Thymus (tissue), 11 donors: Measurements from ENCODE around the gene PSPH. TPM values are rescaled to one million over a fixed set of nuclear protein-coding genes. Genes with fewer than 3 reads are reported as not detected.
"Not testable (repeated sequence)": the region's sequence is repeated elsewhere in the genome, so short reads cannot be mapped to it uniquely, and the experiment has no call there.

Experiments
- DNase-seq, 9 donors: peaks; one replicate each; pipeline ENCODE4 v3.0.0-alpha.2; 2013; ENCODE audit warnings: low spot score in 9 of 9, low read depth in 6 of 9, missing footprints in 1 of 9
- H3K27ac ChIP-seq, 2 donors: one replicate each; pipeline ENCODE4 v1.5.1; 2013; ENCODE audit warnings: control low read depth in 1 of 2, low read depth in 1 of 2, low read length in 1 of 2, mild to moderate bottlenecking in 1 of 2, moderate library complexity in 1 of 2
- H3K27me3 ChIP-seq, 2 donors: one replicate each; pipeline ENCODE4 v1.5.1; 2013; ENCODE audit warnings: low read length in 1 of 2; ENCODE audit not compliant: control insufficient read depth in 2 of 2, insufficient read depth in 1 of 2
- H3K36me3 ChIP-seq, 2 donors: one replicate each; pipeline ENCODE4 v1.5.1; 2013; ENCODE audit warnings: low read length in 1 of 2, mild to moderate bottlenecking in 1 of 2, moderate library complexity in 1 of 2; ENCODE audit not compliant: control insufficient read depth in 2 of 2, insufficient read depth in 2 of 2
- H3K4me1 ChIP-seq, 2 donors: one replicate each; pipeline ENCODE4 v1.5.1; 2013; ENCODE audit warnings: low read length in 2 of 2; ENCODE audit not compliant: control insufficient read depth in 2 of 2, insufficient read depth in 2 of 2
- H3K4me3 ChIP-seq, 2 donors: one replicate each; pipeline ENCODE4 v1.5.1; 2013; ENCODE audit warnings: low read length in 2 of 2, control low read depth in 1 of 2, mild to moderate bottlenecking in 1 of 2
- H3K9me3 ChIP-seq, 2 donors: one replicate each; pipeline ENCODE4 v1.5.1; 2013; ENCODE audit warnings: low read length in 1 of 2, mild to moderate bottlenecking in 1 of 2; ENCODE audit not compliant: control insufficient read depth in 2 of 2, insufficient read depth in 1 of 2
- WGBS: extraction: QIAGEN DNeasy Blood & Tissue Kit; methylation state at CpG from one replicate; pipeline ENCODE4 v1.1.7; 2013; 5-methylcytosine and 5-hydroxymethylcytosine counted together
- polyA plus RNA-seq: library from polyadenylated mRNA; stranded (reverse); fragments of 200-250 nt; gene quantifications from one replicate; pipeline ENCODE4 v1.2.3, GENCODE V29; 2013
- total RNA-seq: library from RNA; stranded (reverse); fragments of 120-200 nt; gene quantifications from one replicate; pipeline ENCODE4 v1.2.4, GENCODE V29; 2013
- donor health status: healthy.

PSPH gene
- total and polyA plus RNA-seq, 2 donors = 8.2 to 14.0 TPM

DNA sequence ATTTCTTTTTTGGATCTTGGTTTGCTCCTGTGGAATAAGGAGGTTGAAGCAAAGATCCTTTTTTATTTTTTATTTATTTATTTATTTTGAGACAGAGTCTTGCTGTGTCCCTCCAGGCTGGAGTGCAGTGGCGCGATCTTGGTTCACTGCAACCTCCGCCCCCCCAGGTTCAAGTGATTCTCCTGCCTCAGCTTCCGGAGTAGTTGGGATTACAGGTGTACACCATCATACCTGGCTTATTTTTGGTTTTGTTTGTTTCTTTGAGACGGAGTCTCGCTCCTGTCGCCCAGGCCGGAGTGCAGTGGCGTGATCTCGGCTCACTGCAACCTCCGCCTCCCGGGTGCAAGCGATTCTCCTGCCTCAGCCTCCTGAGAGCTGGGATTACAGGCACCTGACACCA, 15.1 kb upstream of the PSPH start:
- H3K9me3 ChIP-seq, H3K4me1 ChIP-seq, H3K27me3 ChIP-seq, H3K4me3 ChIP-seq, H3K27ac ChIP-seq, DNase-seq: not testable (repeated sequence)
- peaks cover 29 to 41% of the 10 kb centered on the region in 2 donors for H3K36me3 ChIP-seq
- 97% methylated on average over 13 of the region's 13 CpGs for WGBS

DNA sequence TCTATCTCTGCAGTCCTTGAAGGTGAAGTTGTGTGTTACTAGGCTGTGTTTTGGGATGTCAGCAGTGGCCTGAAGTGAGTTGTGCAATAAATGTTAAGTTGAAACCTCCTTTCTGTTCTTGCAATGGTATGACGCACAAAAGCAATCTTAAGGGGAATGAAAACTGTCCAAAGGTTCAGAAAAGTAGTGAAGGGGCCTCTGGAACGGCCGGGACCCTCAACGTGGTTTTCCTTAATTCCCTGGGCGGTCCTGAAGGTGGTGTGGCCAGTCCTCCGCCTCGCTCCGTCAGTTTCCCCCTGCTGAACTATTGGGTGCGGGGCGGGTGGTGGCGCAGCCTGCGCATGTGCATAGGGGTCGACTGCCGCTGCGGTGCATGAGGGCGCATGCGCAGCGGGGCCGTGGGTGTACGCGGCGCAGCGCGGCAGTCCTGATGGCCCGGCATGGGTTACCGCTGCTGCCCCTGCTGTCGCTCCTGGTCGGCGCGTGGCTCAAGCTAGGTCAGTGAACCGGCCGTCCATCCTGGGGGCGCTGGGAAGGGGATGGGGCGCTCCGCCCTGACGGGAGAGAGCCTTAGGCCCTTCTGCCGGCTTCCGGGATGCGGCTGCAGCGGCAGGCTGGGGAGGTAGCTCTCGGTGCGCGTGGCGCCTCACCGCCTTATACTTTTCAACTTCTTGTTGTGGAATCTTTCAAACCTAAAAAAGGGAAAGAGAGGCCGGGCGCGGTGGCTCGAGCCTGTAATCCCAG, 12.8 kb upstream of the PSPH start, which contains the start of gene SUMF2:
SUMF2 (plus strand) TSS at position 405 of the 744 bp plus-strand sequence; CDS start at position 431, 26 bp downstream.
- Histone ChIP-seq H3K9me3 (no peaks in the 10 kb centered on the region), H3K4me1 (peaks cover 4 to 6% of the 10 kb centered on the region in 2 donors), H3K4me3 (peak within 1 kb of the TSS; percentile 89 to 94), H3K27ac (peak within 1 kb of the TSS; percentile 89 to 96), H3K27me3 (no peaks in the 10 kb centered on the region), H3K36me3 (peaks cover 19 to 42% of the 10 kb centered on the region in 2 donors)
- DNase-seq = peak; percentile 75 to 95 (median 89)
- WGBS = 1% methylated on average over 49 of the region's 49 CpGs

DNA sequence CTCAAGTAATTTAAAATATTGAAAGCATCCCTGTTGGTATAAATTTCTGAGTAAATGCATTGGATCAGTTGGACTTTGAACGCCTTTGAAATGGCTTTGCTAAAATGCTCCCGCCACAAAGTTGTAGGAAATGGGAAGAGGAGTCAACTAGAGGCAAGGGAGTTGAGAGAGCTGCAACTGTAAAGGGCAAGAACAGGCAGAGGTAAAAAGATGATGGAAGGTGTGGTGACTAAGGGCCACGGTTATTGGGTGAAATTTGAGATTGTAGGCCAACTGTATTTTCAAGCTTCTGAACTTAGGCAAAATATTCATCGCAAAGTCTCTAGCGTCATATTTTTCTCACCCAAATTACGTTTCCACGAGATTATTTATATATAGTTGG, 12.2 kb upstream of the PSPH start:
- no peak for DNase-seq
- WGBS = 93% methylated on average over 7 of the region's 7 CpGs
- Histone ChIP-seq H3K4me1 (peaks cover 4 to 6% of the 10 kb centered on the region in 2 donors), H3K27ac (peak overlapping the region; percentile 89 to 96), H3K36me3 (peaks cover 13 to 44% of the 10 kb centered on the region in 2 donors), H3K9me3 (no peaks in the 10 kb centered on the region), H3K4me3 (peak overlapping the region; percentile 89 to 94), H3K27me3 (no peaks in the 10 kb centered on the region)

DNA sequence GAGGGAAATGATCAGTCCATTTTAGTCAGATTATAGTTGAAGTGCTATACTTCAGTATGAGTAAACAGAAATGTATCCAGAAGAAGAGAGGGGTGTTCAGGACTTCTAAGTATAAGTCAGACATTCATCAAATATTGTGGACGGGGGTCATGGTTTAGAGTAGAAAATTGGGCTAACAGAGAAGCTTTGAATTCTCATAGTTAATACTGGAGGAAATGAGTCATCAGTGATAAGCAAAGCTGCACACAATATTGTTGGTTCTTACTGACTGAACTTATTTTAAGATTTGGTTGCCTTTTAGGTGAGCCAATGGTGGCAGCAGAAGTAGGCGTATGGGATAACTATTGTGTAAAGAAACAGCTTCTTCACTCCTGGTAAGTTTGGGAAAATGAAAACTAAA, 11.1 kb upstream of the PSPH start:
- no peak for DNase-seq
- Histone ChIP-seq H3K4me1 (peaks cover 4 to 6% of the 10 kb centered on the region in 2 donors), H3K36me3 (peaks cover 17 to 52% of the 10 kb centered on the region in 2 donors), H3K4me3 (no peak overlapping the region), H3K9me3 (no peaks in the 10 kb centered on the region), H3K27me3 (no peaks in the 10 kb centered on the region), H3K27ac (no peak overlapping the region)
- WGBS = 89% methylated on average over 2 of the region's 2 CpGs

DNA sequence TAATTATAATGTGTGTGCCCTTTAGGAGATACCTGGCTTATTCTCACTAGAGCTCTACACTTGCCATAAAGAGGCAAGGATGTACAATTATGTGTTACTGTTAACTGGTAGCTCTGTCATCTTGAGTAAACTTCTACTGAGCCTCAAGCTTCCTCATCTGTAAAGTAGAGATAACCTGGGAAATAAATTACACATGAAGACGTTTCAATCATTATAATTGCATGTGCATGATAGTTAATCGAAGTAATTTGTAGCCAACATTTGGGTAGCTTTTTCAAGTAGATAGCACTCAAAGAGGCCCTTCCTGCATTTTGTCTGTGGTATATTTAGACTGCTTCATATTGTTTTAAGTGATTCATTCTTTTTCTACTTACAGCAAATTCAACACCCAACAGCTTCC, 2.7 kb upstream of the PSPH start:
- 97% methylated on average over 2 of the region's 2 CpGs for WGBS
- Histone ChIP-seq H3K27me3 (no peaks in the 10 kb centered on the region), H3K9me3 (peaks cover 0 to 2% of the 10 kb centered on the region in 2 donors), H3K27ac (no peak overlapping the region), H3K36me3 (peaks cover 22 to 45% of the 10 kb centered on the region in 2 donors), H3K4me1 (peaks cover 10 to 11% of the 10 kb centered on the region in 2 donors), H3K4me3 (no peak overlapping the region)
- DNase-seq = no peak

DNA sequence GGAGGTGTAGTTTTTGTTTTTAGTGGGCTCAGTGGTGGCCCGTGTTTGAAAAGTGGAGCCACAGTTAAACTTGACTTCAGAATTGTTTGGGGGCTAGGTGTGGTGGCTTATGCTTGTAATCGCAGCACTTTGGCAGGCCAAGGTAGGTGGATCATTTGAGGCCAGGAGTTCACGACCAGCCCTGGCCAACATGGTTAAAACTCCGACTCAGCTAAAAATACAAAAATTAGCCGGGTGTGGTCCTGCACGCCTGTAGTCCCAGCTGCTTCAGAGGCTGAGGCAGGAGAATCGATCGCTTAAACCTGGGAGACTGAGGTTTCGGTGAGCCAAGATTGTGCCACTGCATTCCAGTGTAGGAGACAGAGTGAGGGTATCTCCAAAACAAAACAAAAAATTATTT, 2.1 kb upstream of the PSPH start:
- 90% methylated on average over 9 of the region's 9 CpGs for WGBS
- H3K27me3 ChIP-seq = no peaks in the 10 kb centered on the region
- peaks cover 10 to 11% of the 10 kb centered on the region in 2 donors for H3K4me1 ChIP-seq
- DNase-seq = no peak
- H3K9me3 ChIP-seq = peaks cover 0 to 2% of the 10 kb centered on the region in 2 donors
- peaks cover 22 to 39% of the 10 kb centered on the region in 2 donors for H3K36me3 ChIP-seq
- H3K4me3 ChIP-seq = no peak overlapping the region
- peak overlapping the region in 1 of 2 donors; percentile 42 for H3K27ac ChIP-seq

DNA sequence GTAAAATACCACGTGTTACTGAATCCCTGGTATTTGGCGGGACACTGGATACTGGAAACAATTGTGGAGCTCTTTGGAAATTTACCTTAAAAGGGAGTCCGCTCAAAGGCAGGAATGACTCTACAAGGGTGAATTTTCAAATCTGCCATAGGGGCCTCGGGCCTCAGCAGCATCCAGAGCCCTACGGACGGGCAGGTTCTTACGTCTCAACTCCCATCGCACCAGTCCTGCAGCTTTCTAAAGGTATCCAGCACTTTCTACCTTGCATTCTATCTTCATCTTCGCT, 248 bp downstream of the PSPH start:
- no peaks in the 10 kb centered on the region for H3K27me3 ChIP-seq
- peaks cover 10 to 11% of the 10 kb centered on the region in 2 donors for H3K4me1 ChIP-seq
- H3K4me3 ChIP-seq = peak overlapping the region; percentile 86 to 88
- H3K27ac ChIP-seq = peak overlapping the region; percentile 56 to 89
- 2% methylated on average over 9 of the region's 9 CpGs for WGBS
- peak in 1 of 9 donors; percentile 42 for DNase-seq
- H3K9me3 ChIP-seq = peaks cover 0 to 2% of the 10 kb centered on the region in 2 donors
- H3K36me3 ChIP-seq = peaks cover 7 to 18% of the 10 kb centered on the region in 2 donors

DNA sequence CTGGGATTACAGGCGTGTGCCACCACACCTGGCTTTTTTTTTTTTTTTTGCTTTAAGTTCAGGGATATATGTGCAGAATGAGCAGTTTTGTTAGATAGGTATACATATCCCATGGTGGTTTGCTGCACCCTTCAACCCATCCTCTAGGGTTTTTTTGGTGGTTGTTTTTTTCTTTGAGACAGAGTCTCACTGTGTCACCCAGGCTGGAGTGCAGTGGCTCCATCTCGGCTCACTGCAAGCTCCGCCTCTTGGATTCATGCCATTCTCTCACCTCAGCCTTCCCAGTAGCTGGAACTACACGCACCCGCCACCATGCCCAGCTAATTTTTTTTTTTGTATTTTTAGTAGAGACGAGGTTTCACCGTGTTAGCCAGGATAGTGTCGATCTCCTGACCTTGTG, 2.5 kb downstream of the PSPH start:
- DNase-seq, H3K27ac ChIP-seq, H3K27me3 ChIP-seq, H3K9me3 ChIP-seq, H3K36me3 ChIP-seq, H3K4me3 ChIP-seq: not testable (repeated sequence)
- H3K4me1 ChIP-seq = peaks cover 10 to 11% of the 10 kb centered on the region in 2 donors
- WGBS = 87% methylated on average over 8 of the region's 8 CpGs

DNA sequence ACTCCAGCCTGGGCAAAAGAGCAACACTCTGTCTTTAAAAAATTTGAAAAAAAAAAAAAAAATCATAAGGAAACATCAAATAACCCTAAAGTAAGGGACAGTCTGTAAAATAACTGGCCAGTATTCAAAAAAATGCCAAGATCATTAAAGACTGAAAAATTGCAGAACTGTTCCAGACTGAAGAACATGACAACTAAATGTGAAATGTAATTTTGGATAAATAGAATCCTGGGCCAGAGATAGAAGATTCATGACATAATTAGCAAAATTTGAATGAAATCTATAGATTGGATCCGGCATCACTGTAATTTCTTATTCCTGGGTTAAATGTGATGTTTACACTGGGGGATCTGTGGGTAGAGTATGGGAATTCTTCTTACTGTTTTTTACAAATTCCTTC, 3.0 kb downstream of the PSPH start:
- no peak overlapping the region for H3K27ac ChIP-seq
- DNase-seq = no peak
- H3K9me3 ChIP-seq = peaks cover 0 to 2% of the 10 kb centered on the region in 2 donors
- 97% methylated on average over 1 of the region's 1 CpG for WGBS
- no peaks in the 10 kb centered on the region for H3K27me3 ChIP-seq
- peaks cover 10 to 11% of the 10 kb centered on the region in 2 donors for H3K4me1 ChIP-seq
- peaks cover 3 to 5% of the 10 kb centered on the region in 2 donors for H3K36me3 ChIP-seq
- no peak overlapping the region for H3K4me3 ChIP-seq
